Measurements from ENCODE around the gene PAK3.

DNA sequence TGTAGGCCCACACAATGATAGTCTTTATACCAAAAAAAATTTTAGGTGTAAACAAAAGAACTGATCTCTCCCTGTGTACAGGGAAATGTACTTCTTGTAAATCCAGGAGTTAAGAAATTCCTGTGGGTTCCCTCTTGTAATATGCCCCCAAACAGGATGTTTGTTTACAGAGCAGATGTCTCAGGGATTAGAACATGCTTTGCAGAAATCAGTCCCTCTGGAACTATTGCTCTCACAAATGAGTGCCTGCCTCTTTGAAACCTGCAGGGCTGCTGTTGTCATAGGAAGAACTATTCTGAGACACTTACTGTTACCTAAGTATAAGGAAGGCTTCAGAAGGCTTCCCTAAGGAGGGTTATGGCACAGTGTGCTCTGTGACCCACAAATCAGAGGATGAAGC lies 35.6 kb downstream of the PAK3 start:
- TF ChIP-seq EP300 (IDR thresholded peaks at IDR 0.05; ENCODE audit: borderline replicate concordance in 1 of 2, low read depth in 2 of 2, low read length in 2 of 2) (no peak), SUZ12 (IDR thresholded peaks at IDR 0.05; ENCODE audit: low read length) (no peak), RFX5 (IDR thresholded peaks at IDR 0.05; ENCODE audit: borderline replicate concordance, low read depth, low read length) (no peak), TBP (IDR thresholded peaks at IDR 0.05; ENCODE audit: low read depth, low read length) (no peak), MAFK (IDR thresholded peaks at IDR 0.05; ENCODE audit: low read depth, low read length) (no peak), EZH2 (IDR thresholded peaks at IDR 0.05; ENCODE audit: low read depth, low read length, severe bottlenecking) (no peak)
- TF ChIP-seq, protein P1, sequence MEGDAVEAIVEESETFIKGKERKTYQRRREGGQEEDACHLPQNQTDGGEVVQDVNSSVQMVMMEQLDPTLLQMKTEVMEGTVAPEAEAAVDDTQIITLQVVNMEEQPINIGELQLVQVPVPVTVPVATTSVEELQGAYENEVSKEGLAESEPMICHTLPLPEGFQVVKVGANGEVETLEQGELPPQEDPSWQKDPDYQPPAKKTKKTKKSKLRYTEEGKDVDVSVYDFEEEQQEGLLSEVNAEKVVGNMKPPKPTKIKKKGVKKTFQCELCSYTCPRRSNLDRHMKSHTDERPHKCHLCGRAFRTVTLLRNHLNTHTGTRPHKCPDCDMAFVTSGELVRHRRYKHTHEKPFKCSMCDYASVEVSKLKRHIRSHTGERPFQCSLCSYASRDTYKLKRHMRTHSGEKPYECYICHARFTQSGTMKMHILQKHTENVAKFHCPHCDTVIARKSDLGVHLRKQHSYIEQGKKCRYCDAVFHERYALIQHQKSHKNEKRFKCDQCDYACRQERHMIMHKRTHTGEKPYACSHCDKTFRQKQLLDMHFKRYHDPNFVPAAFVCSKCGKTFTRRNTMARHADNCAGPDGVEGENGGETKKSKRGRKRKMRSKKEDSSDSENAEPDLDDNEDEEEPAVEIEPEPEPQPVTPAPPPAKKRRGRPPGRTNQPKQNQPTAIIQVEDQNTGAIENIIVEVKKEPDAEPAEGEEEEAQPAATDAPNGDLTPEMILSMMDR (IDR thresholded peaks at IDR 0.05; ENCODE audit: control extremely low read depth in 1 of 3, insufficient read depth in 1 of 3, low read depth in 1 of 3, low read length in 3 of 3) = no peak
- TF ChIP-seq, protein P2, sequence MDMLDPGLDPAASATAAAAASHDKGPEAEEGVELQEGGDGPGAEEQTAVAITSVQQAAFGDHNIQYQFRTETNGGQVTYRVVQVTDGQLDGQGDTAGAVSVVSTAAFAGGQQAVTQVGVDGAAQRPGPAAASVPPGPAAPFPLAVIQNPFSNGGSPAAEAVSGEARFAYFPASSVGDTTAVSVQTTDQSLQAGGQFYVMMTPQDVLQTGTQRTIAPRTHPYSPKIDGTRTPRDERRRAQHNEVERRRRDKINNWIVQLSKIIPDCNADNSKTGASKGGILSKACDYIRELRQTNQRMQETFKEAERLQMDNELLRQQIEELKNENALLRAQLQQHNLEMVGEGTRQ (IDR thresholded peaks at IDR 0.05; ENCODE audit: low read length) = no peak
- TF ChIP-seq, protein P3, sequence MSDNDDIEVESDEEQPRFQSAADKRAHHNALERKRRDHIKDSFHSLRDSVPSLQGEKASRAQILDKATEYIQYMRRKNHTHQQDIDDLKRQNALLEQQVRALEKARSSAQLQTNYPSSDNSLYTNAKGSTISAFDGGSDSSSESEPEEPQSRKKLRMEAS (IDR thresholded peaks at IDR 0.05) = no peak
